NCI-H187 (cell line): ENCODE data around the gene TJP3.
A peak's percentile ranks its signal among the peaks of the same experiment; 100 is the strongest.
"Not testable (repeated sequence)": the region's sequence is repeated elsewhere in the genome, so short reads cannot be mapped to it uniquely, and the experiment has no call there.

Experiments
- DNase-seq, 2 experiments: peaks; one replicate each; lab custom pipeline; 2025; lab: John Stamatoyannopoulos, UW

Gene TJP3

DNA sequence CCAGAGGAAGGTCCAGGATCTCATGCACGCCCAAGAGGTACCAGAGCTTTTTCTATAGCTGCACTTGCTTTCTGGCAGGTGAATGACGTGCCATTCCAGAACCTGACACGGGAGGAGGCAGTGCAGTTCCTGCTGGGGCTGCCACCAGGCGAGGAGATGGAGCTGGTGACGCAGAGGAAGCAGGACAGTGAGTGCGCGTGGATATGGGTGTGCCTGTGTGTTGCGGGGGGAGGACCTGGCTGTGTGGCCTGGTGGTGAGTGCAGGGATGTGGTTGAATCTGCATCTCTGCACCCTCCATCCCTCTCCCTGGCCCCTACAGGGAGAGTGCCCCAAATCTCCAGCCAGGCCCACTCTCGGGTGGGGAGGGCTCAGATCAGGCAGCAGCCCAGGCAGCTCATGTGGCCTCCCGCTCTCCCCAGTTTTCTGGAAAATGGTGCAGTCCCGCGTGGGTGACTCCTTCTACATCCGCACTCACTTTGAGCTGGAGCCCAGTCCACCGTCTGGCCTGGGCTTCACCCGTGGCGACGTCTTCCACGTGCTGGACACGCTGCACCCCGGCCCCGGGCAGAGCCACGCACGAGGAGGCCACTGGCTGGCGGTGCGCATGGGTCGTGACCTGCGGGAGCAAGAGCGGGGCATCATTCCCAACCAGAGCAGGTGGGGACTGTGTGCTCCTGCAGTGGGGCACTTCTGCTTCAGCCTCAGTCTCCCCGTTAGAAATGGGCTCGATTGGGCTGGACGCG lies 30.5 kb downstream of the TJP3 start:
- no peak for DNase-seq

DNA sequence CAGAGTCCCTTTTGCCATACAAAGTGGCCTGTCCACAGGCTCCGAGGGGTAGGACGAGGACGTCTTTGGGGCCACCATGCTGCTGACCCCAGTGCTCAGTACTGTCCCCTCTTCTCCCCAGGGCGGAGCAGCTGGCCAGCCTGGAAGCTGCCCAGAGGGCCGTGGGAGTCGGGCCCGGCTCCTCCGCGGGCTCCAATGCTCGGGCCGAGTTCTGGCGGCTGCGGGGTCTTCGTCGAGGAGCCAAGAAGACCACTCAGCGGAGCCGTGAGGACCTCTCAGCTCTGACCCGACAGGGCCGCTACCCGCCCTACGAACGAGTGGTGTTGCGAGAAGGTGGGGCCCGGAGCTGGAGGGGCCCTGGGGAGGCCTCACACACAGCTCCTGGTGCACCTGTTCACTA lies 32.2 kb downstream of the TJP3 start:
- DNase-seq = no peak

DNA sequence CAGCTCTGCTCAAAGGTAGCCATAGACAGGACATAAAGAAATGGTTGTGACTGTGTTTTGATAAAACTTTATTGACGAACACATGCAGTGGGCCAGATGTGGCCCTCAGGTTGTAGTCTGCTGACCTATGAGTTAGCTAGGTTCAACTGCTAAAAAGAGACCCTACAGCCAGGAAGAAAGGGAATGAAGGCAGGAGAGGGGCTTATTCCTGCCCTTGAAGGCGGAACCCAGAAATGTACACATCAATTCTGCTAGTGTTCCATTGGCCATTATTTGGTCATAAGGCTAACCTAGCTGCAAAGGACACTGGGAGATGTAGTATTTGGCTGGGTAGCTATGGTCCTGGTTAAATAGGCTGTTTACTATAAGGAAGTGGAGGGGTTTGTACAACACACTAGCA lies 35.3 kb downstream of the TJP3 start:
- DNase-seq = no peak

DNA sequence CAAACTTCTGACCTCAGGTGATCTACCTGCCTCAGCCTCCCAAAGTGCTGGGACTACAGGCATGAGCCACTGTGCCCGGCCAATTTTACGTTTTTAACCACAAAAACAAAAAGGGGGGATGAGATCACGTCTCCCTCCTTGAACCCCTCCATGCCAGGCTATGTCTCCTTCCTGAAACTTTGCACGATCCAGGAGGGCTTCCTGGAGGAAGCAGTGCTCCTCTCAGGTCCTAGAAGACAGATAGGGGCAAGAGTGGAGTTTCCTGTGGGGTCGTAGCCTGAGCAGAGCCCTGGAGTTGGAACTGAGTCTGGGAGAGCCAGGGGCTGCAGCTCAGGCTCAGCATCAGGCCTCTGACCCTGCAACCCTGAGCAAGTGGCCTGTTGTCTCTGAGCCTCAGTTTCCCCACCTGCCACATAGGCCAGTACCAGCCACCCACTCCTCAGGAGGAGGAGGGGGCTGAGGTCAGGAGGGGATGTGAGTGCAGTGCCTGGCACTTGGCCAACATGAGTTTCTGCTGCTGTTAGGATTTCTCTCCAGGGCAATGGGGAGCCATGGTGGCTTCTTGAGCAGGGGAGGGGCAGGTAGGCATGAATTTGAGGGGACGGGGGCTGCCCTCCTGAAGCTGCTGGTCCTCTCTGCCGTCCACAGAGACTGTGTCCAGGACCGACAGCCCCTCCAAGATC lies 37.3 kb downstream of the TJP3 start:
- DNase-seq = no peak

DNA sequence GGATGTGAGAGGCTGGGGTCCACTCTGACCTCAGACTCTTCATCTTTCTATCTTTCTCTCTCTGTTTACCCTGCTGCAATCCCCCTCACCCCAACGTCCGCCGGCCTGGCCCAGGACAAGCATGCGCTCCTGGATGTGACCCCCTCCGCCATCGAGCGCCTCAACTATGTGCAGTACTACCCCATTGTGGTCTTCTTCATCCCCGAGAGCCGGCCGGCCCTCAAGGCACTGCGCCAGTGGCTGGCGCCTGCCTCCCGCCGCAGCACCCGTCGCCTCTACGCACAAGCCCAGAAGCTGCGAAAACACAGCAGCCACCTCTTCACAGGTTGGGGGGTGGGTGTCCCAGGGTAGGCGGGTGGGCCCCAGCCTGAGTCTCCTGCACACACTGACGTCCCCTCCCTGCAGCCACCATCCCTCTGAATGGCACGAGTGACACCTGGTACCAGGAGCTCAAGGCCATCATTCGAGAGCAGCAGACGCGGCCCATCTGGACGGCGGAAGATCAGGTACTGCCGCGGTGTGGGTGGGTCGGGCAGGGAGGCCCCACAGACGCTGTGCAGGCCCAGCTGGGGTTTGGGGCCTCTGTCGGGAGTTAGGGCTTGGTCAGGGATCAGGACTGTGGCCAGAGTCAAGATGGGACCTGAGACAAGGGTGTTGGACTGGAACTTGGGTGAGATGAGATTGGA lies 38.3 kb downstream of the TJP3 start:
- DNase-seq = no peak

DNA sequence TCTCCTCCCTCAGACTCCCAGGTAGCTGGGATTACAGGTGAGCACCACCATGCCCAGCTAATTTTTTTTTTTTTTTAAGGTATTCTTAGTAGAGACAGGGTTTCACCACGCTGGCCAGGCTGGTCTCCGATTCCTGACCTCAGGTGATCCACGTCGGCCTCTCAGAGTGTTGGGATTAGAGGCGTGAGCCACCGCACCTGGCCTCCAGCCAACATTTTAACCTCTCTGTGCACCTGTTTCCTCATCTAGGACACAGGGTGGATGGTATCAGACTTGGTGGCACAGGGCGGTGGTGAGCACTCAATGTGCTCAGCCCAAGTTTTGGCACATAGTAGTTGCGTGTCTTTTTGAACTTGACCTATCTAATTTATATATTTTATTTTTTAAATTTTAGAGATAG lies 40.8 kb downstream of the TJP3 start:
- DNase-seq = no peak

DNA sequence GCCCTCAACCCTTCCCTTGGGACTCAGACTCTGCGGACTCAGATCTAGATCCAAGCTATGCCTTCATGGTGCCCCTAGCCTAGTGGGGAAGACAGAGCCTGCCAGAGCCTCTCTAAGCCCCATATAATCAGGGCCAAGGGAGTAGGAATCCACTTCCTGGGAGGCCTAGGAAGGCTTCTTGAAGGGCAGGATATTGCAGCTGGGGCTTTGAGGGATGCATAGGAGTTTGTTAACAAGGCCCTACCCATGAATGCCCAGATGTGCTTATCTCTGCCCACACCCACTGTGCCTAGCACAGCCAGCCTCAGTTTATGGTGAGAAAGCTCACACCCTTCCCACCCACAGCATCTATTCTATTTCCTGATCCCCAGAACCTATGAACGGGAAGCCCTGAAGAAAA lies 42.0 kb downstream of the TJP3 start:
- no peak for DNase-seq

DNA sequence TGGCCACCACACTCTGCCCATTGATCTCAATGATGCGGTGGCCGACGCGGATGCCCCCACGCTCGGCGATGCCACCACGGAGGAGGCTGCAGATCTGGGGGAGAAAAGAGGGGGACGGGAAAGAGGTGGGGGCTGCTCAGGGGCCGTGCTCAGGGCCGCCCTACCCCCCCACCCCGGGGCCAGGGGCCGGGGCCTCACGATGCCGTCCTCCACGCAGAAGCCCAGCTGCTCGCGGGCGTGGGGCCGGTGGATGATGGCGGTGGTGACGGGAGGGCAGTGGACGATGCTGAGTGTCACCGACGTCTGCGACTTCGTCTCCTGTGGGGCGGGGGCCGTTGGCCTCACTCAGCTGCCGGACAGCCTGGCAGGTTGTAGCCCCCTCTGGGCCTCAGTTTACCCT lies 43.1 kb downstream of the TJP3 start:
- DNase-seq = no peak

DNA sequence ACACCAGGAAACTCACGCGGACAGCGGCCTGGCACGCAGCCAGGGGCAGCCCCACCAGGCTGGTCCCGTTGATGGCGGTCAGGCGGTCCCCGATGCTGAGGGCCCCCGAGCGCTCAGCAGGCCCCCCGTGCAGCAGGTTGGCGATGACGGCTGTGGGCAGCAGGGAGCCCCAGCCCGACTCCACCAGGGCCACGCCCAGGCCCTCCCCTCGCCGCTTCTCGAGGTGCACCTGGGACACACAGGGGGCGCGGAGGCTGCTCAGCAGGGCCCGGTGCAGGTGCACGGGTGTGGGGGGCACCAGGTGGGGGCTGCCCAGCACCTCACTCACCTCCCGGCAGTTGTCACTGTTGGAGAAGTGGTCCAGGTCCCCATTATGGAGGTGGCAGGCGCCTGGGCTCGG lies 44.3 kb downstream of the TJP3 start:
- no peak for DNase-seq

DNA sequence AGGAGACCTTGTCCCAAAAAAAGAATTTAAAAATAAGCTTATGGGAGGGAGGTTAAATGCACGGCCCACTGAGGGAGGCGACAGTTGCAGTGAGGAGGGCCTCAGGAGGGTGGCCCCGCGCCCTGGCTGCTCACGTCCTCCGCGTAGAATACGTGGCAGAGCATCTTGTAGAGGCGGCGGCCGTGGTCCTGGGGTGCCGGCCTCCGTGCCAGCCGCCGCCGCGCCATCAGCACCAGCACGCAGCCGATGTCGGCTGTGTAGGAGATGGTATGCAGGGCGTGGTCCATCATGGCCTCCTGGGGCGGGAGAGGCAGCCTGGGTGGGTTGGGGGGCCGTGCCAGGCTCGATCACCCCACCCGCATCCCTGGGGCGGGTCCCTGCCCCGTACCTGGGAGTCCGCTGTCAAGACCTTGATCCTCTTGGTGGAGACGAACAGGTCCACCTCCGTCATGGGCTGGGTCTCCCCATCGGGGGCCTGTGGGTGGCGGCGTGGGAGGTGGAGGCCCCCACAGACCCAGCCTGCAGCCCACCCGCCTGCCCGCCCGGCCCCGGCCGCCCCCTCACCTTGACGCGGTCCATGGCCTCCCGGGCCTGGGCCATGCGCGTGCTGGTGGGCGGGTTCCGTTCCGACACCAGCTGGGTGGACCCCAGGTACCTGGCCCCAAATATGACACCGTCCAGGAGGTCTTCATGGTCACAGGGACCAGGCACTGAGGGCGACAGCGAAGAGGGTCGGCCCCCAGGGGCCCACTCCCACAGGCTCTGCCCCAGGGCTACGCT lies 45.6 kb downstream of the TJP3 start:
- no peak for DNase-seq

DNA sequence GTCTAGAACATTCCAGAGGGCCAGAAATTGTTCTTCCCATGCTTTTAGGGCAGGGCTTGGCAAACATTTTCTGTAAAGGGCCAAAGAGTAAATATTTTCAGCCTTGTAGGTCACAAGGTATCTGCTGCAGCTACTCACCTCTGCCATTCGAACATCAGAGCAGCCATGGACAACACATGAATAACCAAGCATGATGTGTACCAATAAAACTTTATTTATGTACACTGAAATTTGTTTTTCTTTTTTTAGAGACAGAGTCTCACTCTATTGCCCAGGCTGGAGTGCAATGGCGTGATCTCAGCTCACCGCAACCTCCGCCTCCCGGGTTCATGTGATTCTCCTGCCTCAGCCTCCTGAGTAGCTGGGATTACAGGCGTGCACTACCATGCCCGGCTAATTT lies 49.5 kb downstream of the TJP3 start:
- not testable (repeated sequence) for DNase-seq

DNA sequence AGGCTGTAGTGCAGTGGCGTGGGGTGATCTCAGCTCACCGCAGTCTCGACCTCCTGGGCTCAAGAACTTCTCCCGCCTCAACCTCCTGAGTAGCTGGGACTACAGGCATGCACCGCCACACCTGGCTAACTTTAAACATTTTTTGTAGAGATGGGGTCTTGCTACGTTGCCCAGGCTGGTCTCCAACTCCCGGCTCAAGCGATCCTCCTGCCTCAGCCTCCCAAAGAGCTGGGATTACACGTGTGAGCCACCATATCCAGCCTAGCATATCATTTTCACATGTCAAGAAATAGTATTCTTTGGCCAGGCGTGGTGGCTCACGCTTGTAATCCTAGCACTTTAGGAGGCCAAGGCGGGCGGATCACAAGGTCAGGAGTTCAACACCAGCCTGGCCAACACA lies 50.1 kb downstream of the TJP3 start:
- not testable (repeated sequence) for DNase-seq

DNA sequence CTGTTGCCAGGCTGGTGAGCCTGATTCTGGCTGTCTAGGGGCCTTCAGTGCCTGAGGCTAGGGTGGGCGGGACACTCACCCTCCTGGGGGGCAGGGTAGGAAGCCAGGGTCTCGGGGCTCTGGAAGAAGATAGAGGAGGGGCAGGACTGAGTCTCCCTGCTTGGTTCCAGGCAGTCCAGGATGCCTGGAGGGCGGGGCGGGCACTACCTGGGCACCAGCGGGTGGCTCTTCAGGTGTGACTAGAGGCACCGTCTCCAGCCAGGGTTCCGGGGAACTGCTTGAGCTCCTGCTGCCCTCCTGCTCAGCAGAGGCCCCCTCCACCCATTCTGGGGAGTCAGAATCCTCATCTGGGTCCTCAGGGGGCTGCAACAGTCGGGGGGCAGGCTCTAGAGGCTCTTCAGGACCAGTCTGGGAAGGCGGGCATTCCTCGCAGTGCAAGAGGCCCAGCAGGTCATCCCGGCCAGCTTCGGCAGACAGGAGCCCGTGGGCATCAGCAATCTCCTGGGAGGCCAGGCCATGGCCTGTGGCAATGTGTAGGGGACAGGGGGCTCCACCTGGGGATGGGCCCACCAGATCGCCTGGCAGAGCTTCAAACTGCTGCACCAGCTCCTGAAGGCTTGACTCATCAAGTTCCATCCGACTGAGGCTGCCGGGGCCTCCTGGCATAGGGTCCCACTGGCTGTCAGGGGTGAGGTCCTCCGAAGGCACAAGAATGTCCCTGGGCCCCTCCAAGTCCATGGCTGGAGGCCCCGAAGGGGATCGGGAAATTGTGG lies 51.5 kb downstream of the TJP3 start:
- no peak for DNase-seq

DNA sequence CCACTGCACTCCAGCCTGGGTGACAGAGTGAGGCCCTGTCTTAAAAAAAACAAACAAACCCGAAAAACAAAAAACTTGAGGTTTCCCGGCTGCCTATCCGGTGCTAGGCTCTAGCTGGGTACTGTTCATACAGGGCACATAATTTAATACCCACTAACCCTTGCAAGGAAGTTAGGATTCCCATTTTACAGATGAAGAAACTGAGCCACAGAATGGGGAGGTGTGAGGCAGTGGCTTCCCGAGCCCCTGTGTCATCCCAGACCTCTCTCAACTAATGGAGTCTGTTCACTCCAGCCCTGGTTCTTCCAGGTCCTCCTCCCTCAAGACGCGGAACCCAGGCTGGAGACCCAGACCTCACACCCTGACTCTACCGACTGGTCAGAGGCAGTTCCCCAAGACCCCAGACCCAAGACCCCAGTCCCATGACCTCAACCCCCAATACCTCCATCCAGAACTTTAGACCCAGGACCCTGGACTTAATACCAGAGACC lies 52.7 kb downstream of the TJP3 start:
- DNase-seq = no peak

DNA sequence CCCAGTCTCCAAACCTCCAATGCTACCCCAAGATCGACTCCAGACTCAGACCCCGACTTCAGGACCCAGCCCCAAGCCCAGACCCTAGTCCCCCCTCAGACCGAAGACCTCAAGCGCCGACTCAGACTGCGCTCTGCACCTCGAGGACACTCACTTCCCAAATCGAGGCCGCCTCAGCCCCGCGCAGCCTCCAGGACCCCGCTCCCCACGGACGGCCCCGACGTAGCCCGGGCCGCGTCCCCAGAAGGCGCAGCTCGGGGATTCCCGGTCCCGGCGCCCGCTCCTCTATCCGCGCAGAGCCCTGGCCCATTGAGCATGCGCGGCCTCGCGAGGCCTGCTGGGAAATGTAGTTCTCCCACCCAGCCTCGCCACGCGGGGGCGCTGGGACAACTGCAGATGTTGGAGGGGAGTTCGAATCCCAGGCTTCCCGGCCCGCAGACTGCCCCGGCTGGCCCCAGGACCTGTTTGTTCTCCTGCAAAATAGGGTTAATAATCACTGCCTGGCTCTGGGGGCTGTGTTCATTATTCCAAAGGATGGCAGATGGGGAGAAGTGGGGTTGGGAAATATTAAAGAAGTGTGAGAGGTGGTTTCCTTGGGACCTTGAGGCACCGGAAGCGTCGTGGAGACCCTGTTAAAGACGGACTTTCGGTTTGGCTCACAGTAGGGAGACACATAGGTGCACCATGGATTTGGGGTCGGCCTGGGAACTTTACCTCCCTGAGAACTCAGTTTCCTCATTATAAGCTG lies 53.4 kb downstream of the TJP3 start, which contains the start of gene APBA3:
Gene APBA3 (minus strand): TSS at position 311 of the 748 bp plus-strand sequence. CDS start 1,428 bp downstream, outside the sequence.
- DNase-seq = peak; percentile 87 to 90

DNA sequence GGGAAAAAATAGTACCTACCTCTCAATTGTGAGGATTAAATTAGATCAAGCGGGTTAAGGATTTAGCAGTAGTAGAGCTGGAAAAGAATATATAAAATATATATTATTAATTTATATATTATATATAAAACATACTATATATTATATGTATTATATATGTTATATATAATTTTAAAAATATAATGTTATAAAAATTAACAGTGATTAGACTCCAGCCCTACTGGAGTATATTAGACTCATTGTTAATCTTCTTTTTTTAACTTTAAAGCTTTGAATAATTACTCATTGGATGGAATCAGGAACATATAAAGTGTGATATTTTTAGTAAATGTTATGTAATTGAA lies 53.9 kb downstream of the TJP3 start:
- DNase-seq = no peak

DNA sequence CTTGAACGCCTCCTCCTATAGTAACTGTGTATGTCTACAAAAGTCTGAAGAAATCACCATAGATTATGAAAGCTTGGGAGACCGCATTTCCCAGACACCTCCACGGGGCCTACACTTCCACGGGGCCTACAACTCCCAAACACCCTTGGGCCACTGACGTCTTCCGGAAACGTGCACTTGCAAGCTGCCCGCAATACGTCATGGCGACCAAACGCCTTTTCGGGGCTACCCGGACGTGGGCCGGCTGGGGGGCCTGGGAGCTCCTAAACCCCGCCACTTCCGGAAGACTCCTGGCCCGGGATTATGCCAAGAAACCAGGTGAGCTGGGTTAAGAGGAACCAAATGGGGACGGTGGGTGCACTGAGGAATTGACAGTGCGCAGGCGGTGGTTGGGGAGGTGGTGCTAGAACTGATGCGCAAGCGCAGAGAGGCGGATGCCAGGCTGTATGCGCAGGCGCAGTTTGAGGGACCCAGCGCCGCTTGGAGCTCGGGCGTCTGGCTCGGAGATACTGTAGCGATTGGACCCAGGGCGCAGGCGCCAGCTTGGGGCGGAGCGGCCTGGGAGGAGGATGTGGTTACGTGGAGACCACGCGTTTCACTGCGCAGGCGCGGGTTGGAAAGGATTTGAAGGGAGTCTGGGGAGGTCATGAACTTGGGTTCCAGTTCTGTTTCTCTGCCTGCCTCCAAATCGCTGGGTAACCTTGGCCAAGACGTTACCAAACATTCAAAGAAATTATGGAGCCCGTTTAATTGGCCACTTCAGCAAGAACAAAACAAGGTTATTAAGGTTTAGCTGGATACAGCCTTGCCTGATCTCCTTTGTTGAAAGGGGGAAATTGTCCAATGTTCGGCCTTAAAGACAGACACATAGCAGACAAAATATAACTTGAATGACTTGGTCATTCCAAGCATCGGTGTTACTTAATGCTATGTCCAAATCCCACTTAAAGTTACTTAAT lies 54.6 kb downstream of the TJP3 start, which contains the start of gene MRPL54:
Gene MRPL54 (plus strand): TSS at position 182 of the 959 bp plus-strand sequence. CDS start 19 bp downstream, at position 201.
- DNase-seq = peak; percentile 98 to 99

DNA sequence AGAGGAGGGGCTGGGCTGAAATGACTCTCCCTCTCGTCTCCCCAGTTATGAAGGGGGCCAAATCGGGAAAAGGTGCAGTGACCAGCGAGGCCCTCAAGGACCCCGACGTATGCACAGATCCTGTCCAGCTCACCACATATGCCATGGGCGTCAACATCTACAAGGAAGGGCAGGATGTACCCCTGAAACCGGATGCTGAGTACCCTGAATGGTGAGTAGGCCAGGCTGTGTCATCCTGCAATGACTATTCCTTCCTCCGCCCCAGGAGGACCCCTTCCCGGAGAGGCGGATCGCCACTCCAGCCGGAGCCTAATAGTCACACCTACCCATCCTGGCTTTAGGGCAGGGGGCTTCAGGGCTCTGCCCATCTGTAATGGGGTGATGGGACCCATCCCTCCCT lies 56.9 kb downstream of the TJP3 start:
- DNase-seq = no peak

DNA sequence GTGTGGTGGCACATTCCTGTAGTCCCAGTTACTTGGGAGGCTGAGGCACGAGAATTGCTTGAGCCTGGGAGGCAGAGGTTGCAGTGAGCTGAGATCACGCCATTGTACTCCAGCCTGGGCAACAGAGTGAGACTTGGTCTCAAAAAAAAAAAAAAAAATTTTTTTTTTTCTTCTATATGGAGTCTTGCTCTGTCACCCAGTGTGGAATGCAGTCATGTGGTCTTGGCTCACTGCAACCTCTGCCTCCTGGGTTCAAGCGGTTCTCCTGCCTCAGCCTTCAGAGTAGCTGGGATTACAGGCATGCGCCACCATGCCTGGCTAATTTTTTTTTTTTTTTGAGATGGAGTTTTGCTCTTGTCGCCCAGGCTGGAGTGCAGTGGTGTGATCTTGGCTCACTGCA lies 57.6 kb downstream of the TJP3 start:
- not testable (repeated sequence) for DNase-seq
